Ovary (tissue), 9 donors: Measurements from ENCODE around the gene BANP. TPM values are rescaled to one million over a fixed set of nuclear protein-coding genes. Genes with fewer than 3 reads are reported as not detected.
A peak's percentile ranks its signal among the peaks of the same experiment; 100 is the strongest.
"Not testable (repeated sequence)": the region's sequence is repeated elsewhere in the genome, so short reads cannot be mapped to it uniquely, and the experiment has no call there.

Experiments
- DNase-seq, 5 donors: peaks; one replicate each; pipeline ENCODE4 v3.0.0-alpha.2; 2019 to 2020
- H3K27ac ChIP-seq, 2 donors: fragments of 200-600 bp; one replicate each; pipeline versions ENCODE4 v1.5.1 to v1.8.0; 2019 to 2022
- H3K27me3 ChIP-seq: fragments of 200-600 bp; one replicate; pipeline ENCODE4 v1.8.0; 2022
- H3K36me3 ChIP-seq: fragments of 200-600 bp; sonication (generic); one replicate; pipeline ENCODE4 v1.5.1; 2019
- H3K4me1 ChIP-seq: one replicate; pipeline ENCODE4 v1.8.1; 2013; ENCODE audit warnings: mild to moderate bottlenecking, moderate library complexity; ENCODE audit not compliant: insufficient read depth
- H3K4me3 ChIP-seq: fragments of 200-600 bp; sonication (generic); one replicate; pipeline ENCODE4 v1.5.1; 2017
- H3K9me3 ChIP-seq, 2 donors: fragments of 200-600 bp in 1 of 2; sonication (generic) in 1 of 2; one replicate each; pipeline versions ENCODE4 v1.5.1 to v1.8.1; 2013 to 2019; ENCODE audit warnings: mild to moderate bottlenecking in 1 of 2, moderate library complexity in 1 of 2
- CTCF ChIP-seq, 3 donors: fragments of 450-650 bp in 2 of 3; fragments of 200-600 bp in 1 of 3; IDR thresholded peaks; one replicate each; pipeline versions ENCODE4 v1.5.1 to v1.8.0; 2016 to 2022; ENCODE audit warnings: antibody characterized with exemption in 3 of 3, mild to moderate bottlenecking in 1 of 3
- EP300 ChIP-seq: sonication (generic); formaldehyde crosslinking; IDR thresholded peaks from one replicate; pipeline ENCODE4 v1.6.1; 2017; ENCODE audit warnings: antibody characterized with exemption
- POLR2A ChIP-seq: fragments of 450-650 bp; IDR thresholded peaks from one replicate; pipeline ENCODE4 v1.6.1; 2017; ENCODE audit warnings: antibody characterized with exemption, mild to moderate bottlenecking, moderate library complexity
- WGBS, 3 donors: extraction: QIAGEN DNeasy Blood & Tissue Kit in 1 of 3; methylation state at CpG; one replicate each; pipeline versions ENCODE4 v1.1.5 to v1.1.7; 2013 to 2017; 5-methylcytosine and 5-hydroxymethylcytosine counted together
- intact Hi-C, 4 donors: fragments of 100-400 bp; cut with DNase I; formaldehyde crosslinking; loops; one replicate each; pipeline versions ENCODE4 v1.11.0 to v1.15.1; 2022 to 2023
- polyA plus RNA-seq, 2 donors: library from polyadenylated mRNA; stranded (reverse); fragments of 200-250 nt in 1 of 2; fragments of 350-450 nt in 1 of 2; fragmentation: Illumina TruSeq in 1 of 2; extraction: RNeasy Lipid Tissue Mini Kit (QIAGEN cat#74804) in 1 of 2; gene quantifications; one replicate each; pipeline ENCODE4 v1.2.3, GENCODE V29; 2013 to 2014
- total RNA-seq, 7 donors: library from RNA; depleted of rRNA in 2 of 7; stranded (reverse); fragments of >200 nt in 2 of 7; fragmentation: NEBNext Ultra II Directional in 3 of 7; extraction: Animal tissue kit (Norgen Biotek cat#: 25700) in 3 of 7; gene quantifications; one replicate each; pipeline versions ENCODE4 v1.1.0 to v1.2.4, GENCODE V29; 2016 to 2023
- donor health status: DM: no; HTN: no; CAD: no; lungs with moderate emphysema.
- donor health status: DM: no; HTN: no; CAD: no.
- donor health status: Bipolar disorder and iron deficiency.
- donor health status: DM: yes; HTN: yes; CAD: no.
- donor health status: DM: no; HTN: no; CAD: no.
- donor health status: DM: yes; HTN: yes; CAD: no.

BANP gene
- total and polyA plus RNA-seq, 9 donors, result 14.8 to 48.6 (median 28.1) TPM

DNA sequence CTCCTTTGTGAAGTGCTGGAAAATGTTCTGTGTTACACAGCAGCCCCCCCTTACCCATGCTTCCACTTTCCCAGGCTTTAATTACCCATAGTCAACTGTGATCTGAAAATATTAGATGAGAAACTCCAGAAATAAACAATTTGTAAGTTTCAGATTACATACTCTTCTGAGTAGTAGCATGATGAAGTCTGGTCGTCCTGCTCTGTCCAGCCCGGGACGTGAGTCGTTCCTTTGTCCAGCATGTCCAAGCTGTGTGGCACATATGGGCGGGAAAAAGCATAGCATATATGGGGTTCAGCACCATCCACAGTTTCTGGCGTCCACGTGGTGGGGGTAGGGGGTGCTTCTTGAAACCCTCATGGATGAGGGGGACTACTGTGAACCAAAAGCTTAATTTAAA is 83.5 kb downstream of the BANP start:
- DNase-seq, result no peak
- no peaks in the 10 kb centered on the region for H3K36me3 ChIP-seq
- no peak overlapping the region for H3K27ac ChIP-seq
- TF ChIP-seq CTCF (IDR thresholded peaks at IDR 0.05), result no peak
- no peak for TF ChIP-seq POLR2A
- TF ChIP-seq EP300, result no peak
- H3K9me3 ChIP-seq, result no peaks in the 10 kb centered on the region
- WGBS, 3 donors, result 85 to 89% (median 88%) methylated on average over 7 of the region's 7 CpGs
- H3K4me1 ChIP-seq, result no peaks in the 10 kb centered on the region
- no peaks in the 10 kb centered on the region for H3K27me3 ChIP-seq
- intact Hi-C loops, result no loop called here
- no peak overlapping the region for H3K4me3 ChIP-seq

GRCh38 chr16:88035292-88035691 is 84.1 kb downstream of the BANP start:
- Histone ChIP-seq H3K4me1 (no peaks in the 10 kb centered on the region), H3K9me3 (no peaks in the 10 kb centered on the region), H3K36me3 (no peaks in the 10 kb centered on the region), H3K27ac (no peak overlapping the region), H3K4me3 (no peak overlapping the region), H3K27me3 (no peaks in the 10 kb centered on the region)
- TF ChIP-seq CTCF (IDR thresholded peaks at IDR 0.05), result no peak
- no peak for TF ChIP-seq POLR2A
- no peak for TF ChIP-seq EP300
- WGBS, 3 donors, result 93 to 94% (median 93%) methylated on average over 14 of the region's 14 CpGs
- DNase-seq, result no peak
- intact Hi-C loops, result no loop called here

- intact Hi-C loops, DNase-seq, H3K27ac ChIP-seq, H3K4me1 ChIP-seq, H3K4me3 ChIP-seq, H3K27me3 ChIP-seq, H3K36me3 ChIP-seq, H3K9me3 ChIP-seq: not testable (repeated sequence)
- WGBS, 3 donors, result 94 to 95% (median 95%) methylated on average over 30 of the region's 30 CpGs
These were observed 84.8 kb downstream of the BANP start for GRCh38 chr16:88035884-88036639.

DNA sequence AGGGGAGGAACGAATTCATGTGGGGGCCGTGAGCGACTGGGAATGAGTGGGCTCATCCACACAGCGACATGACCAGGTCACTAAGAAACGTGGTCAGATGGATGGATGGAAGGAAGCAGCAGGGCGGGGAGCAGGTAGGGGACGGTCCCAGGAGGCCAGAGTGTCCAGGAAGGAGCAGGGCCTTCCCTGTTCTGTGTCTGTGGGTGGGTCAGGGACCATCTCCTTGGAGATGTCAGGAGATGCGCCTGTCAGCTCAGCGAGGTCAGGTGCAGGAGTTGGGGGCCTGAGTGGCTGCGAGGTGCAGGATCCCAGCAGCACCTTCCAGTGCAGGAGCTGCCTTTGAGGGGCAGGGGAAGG is 85.4 kb downstream of the BANP start:
- H3K9me3 ChIP-seq, H3K4me3 ChIP-seq, intact Hi-C loops, H3K4me1 ChIP-seq, H3K27me3 ChIP-seq, H3K27ac ChIP-seq, H3K36me3 ChIP-seq: not testable (repeated sequence)
- DNase-seq, result peak in 1 of 5 donors; percentile 8
- 91 to 95% (median 94%) methylated on average over 10 of the region's 10 CpGs for WGBS, 3 donors

DNA sequence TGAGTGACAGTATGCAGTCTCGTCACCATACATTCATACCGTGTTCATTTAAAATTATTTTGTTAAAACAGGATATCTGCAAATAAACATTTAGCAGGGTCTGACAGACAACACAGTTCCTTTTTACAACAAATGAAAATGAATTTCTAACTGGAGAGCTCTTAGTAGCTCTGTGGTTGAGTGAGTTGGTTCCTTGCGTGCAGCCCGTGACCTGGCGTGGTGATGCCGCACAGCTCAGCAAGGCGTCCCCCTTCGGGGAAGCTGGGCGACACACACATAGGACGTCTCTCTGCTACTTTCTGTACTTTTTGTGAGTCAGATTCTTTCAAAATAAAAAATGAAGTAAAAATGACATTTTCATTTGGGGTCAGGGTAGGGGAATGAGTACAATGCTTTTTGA is 86.1 kb downstream of the BANP start:
- H3K9me3 ChIP-seq, H3K27ac ChIP-seq, H3K27me3 ChIP-seq, H3K4me3 ChIP-seq, intact Hi-C loops, H3K36me3 ChIP-seq, DNase-seq, H3K4me1 ChIP-seq: not testable (repeated sequence)
- 82 to 86% (median 84%) methylated on average over 9 to 10 of the region's 10 CpGs for WGBS, 3 donors

DNA sequence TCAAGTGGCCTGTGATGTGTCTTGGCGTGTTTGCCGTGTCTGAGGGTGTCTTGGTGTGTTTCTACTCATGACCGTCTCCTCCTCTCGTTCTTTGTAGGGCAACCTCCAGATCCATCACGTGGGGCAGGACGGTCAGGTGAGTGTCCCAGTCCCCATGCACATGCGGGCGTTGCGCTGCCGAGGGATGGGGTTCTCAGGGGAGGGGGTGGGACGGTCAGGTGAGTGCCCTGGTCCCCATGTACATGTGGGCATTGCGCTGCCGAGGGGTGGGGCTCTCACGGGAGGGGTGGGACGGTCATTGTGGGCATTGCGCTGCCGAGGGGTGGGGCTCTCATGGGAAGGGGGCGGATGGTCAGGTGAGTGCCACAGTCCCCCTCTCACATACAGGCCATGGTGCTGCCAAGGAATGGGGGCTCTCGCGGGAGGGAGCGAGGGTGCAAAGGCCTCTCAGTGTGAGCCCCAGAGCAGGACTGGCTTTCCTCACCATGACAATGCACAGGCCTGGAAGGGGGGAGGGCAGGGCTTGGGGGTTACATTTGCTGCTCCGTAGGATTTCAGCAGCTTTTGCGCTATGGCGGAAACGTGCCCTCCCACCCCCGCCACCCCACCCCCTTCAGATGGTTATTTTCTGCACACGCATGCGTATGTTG is 86.8 kb downstream of the BANP start:
- H3K27me3 ChIP-seq, H3K36me3 ChIP-seq, H3K27ac ChIP-seq, H3K4me1 ChIP-seq, intact Hi-C loops, H3K9me3 ChIP-seq, H3K4me3 ChIP-seq: not testable (repeated sequence)
- peak in 1 of 5 donors; percentile 19 for DNase-seq
- WGBS, 3 donors, result 90 to 95% (median 91%) methylated on average over 28 of the region's 28 CpGs

DNA sequence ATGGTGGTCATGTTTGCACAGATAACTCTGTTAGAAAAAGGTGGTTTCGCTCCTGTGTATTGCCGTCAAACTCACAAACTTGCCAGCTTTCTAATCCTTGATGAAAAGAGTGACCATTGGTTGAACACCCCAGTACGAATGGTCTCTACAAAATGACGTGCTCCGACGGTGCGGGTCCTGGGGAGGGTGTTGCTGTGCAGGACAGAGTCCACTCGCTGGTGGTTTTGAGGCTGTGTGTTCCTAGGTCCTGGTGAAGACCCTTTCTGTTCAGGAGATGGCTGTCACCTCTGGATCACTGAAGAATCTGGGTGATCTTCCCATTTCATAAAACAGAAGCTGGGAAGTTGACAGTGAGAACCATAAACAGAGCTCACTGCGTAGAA is 87.3 kb downstream of the BANP start:
- intact Hi-C loops, H3K4me3 ChIP-seq, H3K27me3 ChIP-seq, H3K27ac ChIP-seq, H3K36me3 ChIP-seq, H3K9me3 ChIP-seq, H3K4me1 ChIP-seq: not testable (repeated sequence)
- peak in 1 of 5 donors; percentile 17 for DNase-seq
- WGBS, 3 donors, result 94 to 95% (median 95%) methylated on average over 9 of the region's 9 CpGs
